Activated T-cell treated with anti-CD3 and anti-CD28 coated beads, Interleukin-2, amount 50 U/mL, for 72 hours (primary cell): ENCODE results near the gene ISL1. TPM values are rescaled to one million over a fixed set of nuclear protein-coding genes. Genes with fewer than 3 reads are reported as not detected.
A peak's percentile ranks its signal among the peaks of the same experiment; 100 is the strongest.

Source experiments
- ATAC-seq, 2 donors: fragments of 150-1000 bp; cut with Tn5 transposase; replicated peaks in 1 of 2; 2 replicates each; pipeline ENCODE4 v1.10.0; 2021; ENCODE audit warnings: moderate library complexity in 2 of 2, mild to moderate bottlenecking in 1 of 2
- DNase-seq, 2 donors: peaks; one replicate each; pipeline ENCODE4 v3.0.0; 2021 to 2022; ENCODE audit warnings: mixed read lengths in 1 of 2
- H3K27ac Mint-ChIP-seq: one replicate; pipeline ENCODE4 v1.8.0; 2022; ENCODE audit warnings: mild to moderate bottlenecking, moderate library complexity, mixed read lengths
- H3K27me3 Mint-ChIP-seq: one replicate; pipeline ENCODE4 v1.8.0; 2022; ENCODE audit warnings: low read depth, mixed read lengths
- H3K36me3 Mint-ChIP-seq, 2 donors: one replicate each; pipeline ENCODE4 v1.8.0; 2022; ENCODE audit warnings: mixed read lengths in 2 of 2, mild to moderate bottlenecking in 1 of 2; ENCODE audit not compliant: insufficient read depth in 2 of 2
- H3K4me1 Mint-ChIP-seq: one replicate; pipeline ENCODE4 v1.8.0; 2022; ENCODE audit warnings: low read depth, mixed read lengths
- H3K4me3 Mint-ChIP-seq, 2 donors: one replicate each; pipeline ENCODE4 v1.8.0; 2022; ENCODE audit warnings: mild to moderate bottlenecking in 2 of 2, mixed read lengths in 2 of 2, moderate library complexity in 2 of 2
- H3K9me3 Mint-ChIP-seq, 2 donors: one replicate each; pipeline ENCODE4 v1.8.0; 2022; ENCODE audit warnings: mixed read lengths in 2 of 2
- total RNA-seq, 2 donors: library from RNA; stranded (reverse); gene quantifications; one replicate each; pipeline ENCODE4 v1.2.3, GENCODE V29; 2022

Gene ISL1
- total RNA-seq, 2 donors from 2014 or later, result not detected

DNA sequence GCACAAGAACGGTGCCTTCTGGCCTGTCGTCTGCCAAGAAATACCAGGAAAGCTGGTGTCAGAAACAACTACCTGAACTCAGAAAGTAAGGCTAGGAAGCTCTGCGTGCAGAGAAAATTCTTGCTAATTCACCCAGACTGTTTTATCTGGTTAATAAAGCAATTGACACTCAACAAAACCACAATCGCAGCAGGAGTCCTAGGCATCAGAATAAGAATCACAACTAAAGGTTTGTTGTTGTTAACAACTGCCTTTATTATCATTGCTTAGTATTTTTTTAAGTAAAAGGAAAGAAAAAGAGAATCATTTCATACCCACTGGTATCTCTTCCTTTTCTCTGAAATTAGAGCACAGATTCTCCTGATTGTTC is 3.9 kb upstream of the ISL1 start:
- ATAC-seq, result no peak
- peaks cover 0 to 2% of the 10 kb centered on the region in 2 donors for H3K9me3 Mint-ChIP-seq
- H3K4me3 Mint-ChIP-seq, result no peak overlapping the region
- H3K27me3 Mint-ChIP-seq, result peaks cover 94% of the 10 kb centered on the region
- H3K4me1 Mint-ChIP-seq, result peaks cover 34% of the 10 kb centered on the region
- DNase-seq, result no peak
- peaks cover 0 to 2% of the 10 kb centered on the region in 2 donors for H3K36me3 Mint-ChIP-seq
- no peak overlapping the region for H3K27ac Mint-ChIP-seq

DNA sequence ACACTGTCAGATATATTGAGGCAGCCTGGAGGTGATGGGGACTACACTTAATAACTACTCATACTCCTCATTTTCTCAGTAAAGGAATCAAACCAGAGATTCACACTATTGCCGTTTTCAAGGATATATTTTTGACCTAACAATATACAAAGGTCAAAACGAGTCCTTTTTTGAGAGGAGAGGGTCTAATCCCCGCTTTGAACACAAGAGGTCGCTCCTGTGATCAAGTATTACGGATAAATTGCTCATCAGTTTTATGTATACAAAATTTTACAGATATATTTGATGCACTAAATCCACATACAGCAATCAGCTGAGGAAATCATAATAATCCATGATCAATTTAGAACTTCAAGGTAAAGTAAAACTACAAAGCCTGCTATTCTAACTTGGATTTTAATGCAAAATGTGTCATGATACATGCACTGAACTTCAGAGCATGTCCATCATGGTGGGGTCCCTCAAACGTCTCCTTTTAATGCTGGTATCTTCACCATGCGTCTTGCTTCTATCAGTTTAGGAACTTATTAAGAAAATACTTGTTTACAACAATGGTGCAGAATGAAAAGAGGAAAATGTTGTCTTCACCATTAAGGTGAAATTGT is 2.5 kb upstream of the ISL1 start:
- Mint-ChIP-seq H3K27ac (peak overlapping the region; percentile 24), H3K4me1 (peaks cover 36% of the 10 kb centered on the region), H3K9me3 (no peaks in the 10 kb centered on the region), H3K27me3 (peaks cover 94% of the 10 kb centered on the region), H3K36me3 (peaks cover 0 to 2% of the 10 kb centered on the region in 2 donors), H3K4me3 (no peak overlapping the region)
- ATAC-seq, result no peak
- no peak for DNase-seq

DNA sequence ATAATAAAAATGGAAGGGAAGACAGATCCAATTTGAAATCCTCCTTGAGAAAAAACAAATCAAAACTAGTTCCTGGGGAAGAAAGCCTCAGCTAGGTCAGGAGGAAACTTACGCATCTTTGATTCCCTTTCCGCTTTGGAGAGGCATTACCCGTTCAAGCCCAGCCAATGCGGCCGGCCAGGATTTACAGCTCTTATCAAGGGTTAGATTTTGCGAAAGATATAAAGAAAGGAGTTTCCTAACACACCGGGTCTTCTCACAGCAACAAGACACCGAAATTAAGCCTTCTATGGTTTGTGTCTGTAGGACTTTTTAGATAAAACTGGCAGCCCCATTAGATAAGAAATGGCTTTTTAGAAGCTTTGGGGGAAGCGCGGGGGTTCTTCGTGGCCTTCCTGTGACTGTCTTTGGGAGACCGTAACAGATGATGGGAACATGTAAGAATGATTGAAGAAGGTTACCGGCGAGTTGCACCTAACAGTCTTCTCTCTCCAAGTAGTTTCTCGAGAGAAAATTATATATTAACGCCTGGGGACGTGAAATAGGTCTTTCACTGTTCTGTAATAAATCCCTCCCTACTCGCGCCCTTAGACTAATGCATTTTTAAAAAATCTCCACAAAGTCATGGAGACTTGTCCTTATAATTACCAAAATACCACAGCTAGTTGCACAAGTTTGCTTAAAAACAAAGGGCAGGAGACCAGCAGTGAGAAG is 1.3 kb upstream of the ISL1 start:
- DNase-seq (no peak), ATAC-seq (no peak)
- H3K27ac Mint-ChIP-seq, result peak overlapping the region; percentile 65
- peak overlapping the region; percentile 4 to 67 for H3K4me3 Mint-ChIP-seq
- peaks cover 0 to 2% of the 10 kb centered on the region in 2 donors for H3K36me3 Mint-ChIP-seq
- no peaks in the 10 kb centered on the region for H3K9me3 Mint-ChIP-seq
- H3K4me1 Mint-ChIP-seq, result peaks cover 36% of the 10 kb centered on the region
- peaks cover 98% of the 10 kb centered on the region for H3K27me3 Mint-ChIP-seq

DNA sequence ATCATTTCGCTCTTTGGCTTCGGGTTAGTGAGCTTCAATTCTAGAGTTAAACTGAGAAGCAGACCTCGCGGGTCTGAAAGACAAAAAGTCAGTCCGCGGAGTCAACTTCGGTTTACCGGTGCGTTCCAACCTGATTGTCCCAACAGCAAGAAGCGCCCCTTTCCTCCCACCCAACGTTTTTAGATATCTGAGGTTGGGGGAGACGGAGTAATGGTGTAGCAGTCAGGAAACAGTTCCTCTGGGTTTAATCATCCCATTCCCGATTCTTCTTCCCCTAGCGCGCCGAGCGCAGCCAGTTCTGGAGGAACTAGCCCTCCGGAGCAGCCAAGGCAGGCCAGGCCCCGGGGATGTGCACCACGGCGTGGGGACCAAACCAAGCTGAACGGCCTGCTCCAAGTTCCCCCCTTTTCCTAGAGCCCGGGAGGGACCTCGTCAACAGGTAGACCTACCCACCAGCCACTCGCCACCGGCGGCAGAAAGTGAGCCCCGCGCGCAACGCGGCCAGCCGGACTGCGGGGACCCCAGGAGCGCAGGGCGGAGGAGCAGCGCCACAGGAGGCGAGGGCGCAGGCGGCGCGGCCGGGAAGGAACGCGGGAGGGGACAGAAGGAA is 622 bp upstream of the ISL1 start:
- Mint-ChIP-seq H3K27me3 (peaks cover 98% of the 10 kb centered on the region), H3K9me3 (no peaks in the 10 kb centered on the region), H3K27ac (no peak overlapping the region), H3K4me1 (peaks cover 36% of the 10 kb centered on the region), H3K4me3 (peak overlapping the region; percentile 69 to 75), H3K36me3 (peaks cover 0 to 2% of the 10 kb centered on the region in 2 donors)
- DNase-seq, result no peak
- ATAC-seq, result peak in 1 of 2 donors; percentile 24

DNA sequence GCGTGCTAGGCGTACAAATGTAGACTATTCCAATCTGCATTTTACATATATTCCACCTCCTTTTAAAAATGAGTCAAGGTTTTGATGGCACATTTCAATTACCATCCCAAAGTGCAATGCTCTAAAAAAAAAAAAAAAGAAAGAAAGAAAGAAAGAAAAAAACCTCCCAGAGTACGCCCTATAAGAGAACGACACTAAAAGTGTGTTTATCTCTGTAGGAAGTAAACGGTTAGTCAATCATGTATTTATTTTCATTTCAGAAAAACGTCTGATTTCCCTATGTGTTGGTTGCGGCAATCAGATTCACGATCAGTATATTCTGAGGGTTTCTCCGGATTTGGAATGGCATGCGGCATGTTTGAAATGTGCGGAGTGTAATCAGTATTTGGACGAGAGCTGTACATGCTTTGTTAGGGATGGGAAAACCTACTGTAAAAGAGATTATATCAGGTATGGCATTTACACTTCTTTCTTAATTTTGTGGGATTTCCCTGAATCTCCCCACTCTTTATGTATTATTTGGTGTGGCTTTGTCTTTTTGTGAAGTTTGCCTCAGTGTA is 1.1 kb downstream of the ISL1 start:
- Mint-ChIP-seq H3K27me3 (peaks cover 97% of the 10 kb centered on the region), H3K27ac (no peak overlapping the region), H3K4me3 (no peak overlapping the region), H3K36me3 (peaks cover 1 to 2% of the 10 kb centered on the region in 2 donors), H3K4me1 (peaks cover 25% of the 10 kb centered on the region), H3K9me3 (no peaks in the 10 kb centered on the region)
- no peak for DNase-seq
- no peak for ATAC-seq

DNA sequence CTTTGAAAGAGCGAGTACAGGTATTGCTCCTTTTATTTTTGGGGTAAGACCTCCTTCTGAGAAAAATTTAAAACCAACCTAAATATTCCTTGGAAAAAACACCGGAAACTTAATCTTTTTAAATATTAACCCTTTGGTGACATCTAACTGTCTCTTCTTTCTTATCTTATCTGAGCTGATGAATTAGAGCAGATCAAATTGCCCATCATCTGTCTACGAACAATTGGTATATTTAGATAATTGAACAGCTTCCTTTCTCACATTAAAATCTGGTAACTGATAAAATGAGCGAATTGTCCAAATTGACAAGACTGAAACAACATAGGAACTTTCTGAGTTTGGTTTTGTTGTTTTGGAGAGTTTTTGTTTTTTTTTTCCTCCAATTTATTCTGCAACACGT is 2.0 kb downstream of the ISL1 start:
- DNase-seq, result no peak
- ATAC-seq, result no peak
- Mint-ChIP-seq H3K9me3 (no peaks in the 10 kb centered on the region), H3K27ac (no peak overlapping the region), H3K36me3 (peaks cover 1 to 2% of the 10 kb centered on the region in 2 donors), H3K4me1 (peaks cover 21% of the 10 kb centered on the region), H3K4me3 (no peak overlapping the region), H3K27me3 (peaks cover 88% of the 10 kb centered on the region)

DNA sequence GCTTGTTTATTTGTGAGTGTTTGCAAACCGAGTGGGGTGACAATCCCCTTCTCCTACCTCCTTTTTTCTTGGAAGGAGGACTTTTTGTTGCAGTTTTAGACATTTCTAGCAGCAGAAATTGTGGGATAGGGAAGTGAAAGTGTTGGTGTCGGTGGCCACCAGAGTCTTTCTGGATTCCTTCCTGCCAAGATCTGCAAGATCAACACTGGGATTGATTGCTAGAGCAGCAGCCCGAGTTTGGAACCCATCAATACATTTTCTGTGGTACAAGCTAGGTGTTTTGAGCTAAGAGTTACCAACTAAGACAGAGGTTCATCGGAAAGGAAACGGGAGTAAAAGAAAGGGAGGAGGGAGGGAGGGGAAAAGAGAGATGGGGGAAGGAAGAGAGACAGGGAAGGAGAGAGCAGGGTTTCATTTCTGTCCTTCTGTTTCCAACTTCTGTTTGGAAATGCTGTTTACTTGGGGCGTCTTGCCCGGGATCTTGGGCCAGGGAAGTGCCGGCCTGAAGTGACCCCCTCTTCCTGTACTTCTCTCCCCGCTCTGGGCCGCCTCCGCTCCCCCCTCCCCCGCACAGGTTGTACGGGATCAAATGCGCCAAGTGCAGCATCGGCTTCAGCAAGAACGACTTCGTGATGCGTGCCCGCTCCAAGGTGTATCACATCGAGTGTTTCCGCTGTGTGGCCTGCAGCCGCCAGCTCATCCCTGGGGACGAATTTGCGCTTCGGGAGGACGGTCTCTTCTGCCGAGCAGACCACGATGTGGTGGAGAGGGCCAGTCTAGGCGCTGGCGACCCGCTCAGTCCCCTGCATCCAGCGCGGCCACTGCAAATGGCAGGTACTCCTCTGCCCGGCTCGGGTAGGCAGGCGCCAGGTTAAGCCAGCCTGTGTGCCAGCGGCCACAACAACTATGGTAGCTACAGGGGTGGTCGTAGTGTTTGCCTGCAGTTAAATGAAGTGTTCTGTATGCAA is 4.0 kb downstream of the ISL1 start:
- ATAC-seq (no peak), DNase-seq (no peak)
- Mint-ChIP-seq H3K4me3 (no peak overlapping the region), H3K27ac (no peak overlapping the region), H3K36me3 (peaks cover 1 to 2% of the 10 kb centered on the region in 2 donors), H3K9me3 (no peaks in the 10 kb centered on the region), H3K4me1 (peaks cover 16% of the 10 kb centered on the region), H3K27me3 (peaks cover 82% of the 10 kb centered on the region)

DNA sequence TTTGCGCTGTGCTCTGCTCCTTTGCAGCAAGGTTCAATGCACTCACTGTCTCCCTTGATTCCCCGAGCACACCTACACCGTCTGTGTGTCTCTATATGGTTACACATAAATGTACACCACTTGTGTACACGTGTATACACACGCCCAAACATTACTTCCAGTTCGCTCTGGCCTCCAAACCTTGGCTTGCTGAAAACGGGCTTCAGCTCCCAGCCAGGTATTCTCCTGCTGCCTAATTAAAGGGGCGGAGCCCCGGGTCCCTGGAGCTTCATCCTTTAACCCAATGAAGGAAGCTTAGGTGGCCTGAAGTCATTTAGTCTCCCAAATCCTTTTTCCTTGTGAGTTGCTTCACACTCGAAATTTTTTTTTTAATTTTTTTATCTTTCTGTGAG is 4.6 kb downstream of the ISL1 start:
- ATAC-seq, result no peak
- H3K4me1 Mint-ChIP-seq, result peaks cover 16% of the 10 kb centered on the region
- H3K27ac Mint-ChIP-seq, result no peak overlapping the region
- H3K27me3 Mint-ChIP-seq, result peaks cover 82% of the 10 kb centered on the region
- H3K9me3 Mint-ChIP-seq, result no peaks in the 10 kb centered on the region
- H3K4me3 Mint-ChIP-seq, result no peak overlapping the region
- DNase-seq, result no peak
- H3K36me3 Mint-ChIP-seq, result peaks cover 1 to 2% of the 10 kb centered on the region in 2 donors

DNA sequence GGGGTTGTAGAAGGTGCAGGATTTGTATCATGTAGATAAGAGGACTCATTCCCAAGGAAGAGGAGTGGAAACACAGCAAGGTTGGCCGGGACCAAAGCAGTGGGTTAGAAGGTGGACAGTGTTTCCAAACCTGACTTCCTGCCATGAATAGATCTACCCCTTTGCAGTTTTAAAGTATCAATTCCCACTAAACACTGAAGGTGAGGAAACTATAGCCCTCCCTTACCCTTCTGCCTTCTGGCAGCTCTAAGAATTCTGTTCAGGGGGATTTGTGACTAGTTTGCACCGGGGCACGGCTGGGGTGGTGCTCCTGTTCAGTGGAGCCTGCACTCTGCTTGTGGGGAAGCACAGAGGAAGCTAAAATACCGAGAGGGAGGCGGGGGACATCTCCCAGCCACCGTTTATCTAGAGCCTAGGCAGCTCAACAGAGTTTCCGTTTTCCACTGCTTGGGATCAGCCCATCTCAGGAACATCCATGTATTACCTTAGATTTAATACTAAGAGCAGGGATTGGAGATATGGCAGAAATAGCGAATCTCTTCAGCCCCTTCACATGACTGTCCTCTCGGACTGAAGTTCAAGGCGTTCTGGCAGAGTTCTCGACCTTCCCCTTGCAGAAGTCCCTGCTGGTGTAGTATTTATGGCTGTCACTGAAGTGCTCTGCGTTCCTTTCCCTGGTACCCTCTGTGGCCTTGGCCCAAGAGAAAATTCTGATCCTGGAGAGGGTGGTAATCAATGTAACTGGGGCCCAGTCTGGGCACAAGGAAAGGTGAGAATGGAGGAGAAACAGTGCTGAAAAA is 5.4 kb downstream of the ISL1 start:
- Mint-ChIP-seq H3K36me3 (peaks cover 1 to 2% of the 10 kb centered on the region in 2 donors), H3K9me3 (no peaks in the 10 kb centered on the region), H3K4me1 (peaks cover 8% of the 10 kb centered on the region), H3K27me3 (peaks cover 79% of the 10 kb centered on the region), H3K27ac (no peak overlapping the region), H3K4me3 (no peak overlapping the region)
- DNase-seq (no peak), ATAC-seq (no peak)

DNA sequence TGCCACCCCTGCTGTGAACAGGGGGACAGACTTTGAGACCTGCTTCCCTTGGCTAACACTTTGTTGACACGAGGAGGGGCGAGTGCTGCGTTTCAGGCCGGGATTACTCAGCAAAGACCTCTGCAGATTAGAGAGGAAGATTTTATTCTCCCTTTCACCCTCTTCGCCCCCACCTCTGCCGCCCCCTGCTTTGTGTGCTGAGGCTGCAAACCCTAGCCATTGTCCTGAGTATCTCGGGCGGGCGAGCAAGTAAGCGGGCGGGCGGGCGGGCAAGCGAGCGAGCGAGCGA is 6.0 kb downstream of the ISL1 start:
- Mint-ChIP-seq H3K27me3 (peaks cover 74% of the 10 kb centered on the region), H3K27ac (no peak overlapping the region), H3K4me1 (peaks cover 2% of the 10 kb centered on the region), H3K36me3 (peaks cover 0 to 1% of the 10 kb centered on the region in 2 donors), H3K4me3 (no peak overlapping the region), H3K9me3 (no peaks in the 10 kb centered on the region)
- DNase-seq, result no peak
- ATAC-seq, result no peak

DNA sequence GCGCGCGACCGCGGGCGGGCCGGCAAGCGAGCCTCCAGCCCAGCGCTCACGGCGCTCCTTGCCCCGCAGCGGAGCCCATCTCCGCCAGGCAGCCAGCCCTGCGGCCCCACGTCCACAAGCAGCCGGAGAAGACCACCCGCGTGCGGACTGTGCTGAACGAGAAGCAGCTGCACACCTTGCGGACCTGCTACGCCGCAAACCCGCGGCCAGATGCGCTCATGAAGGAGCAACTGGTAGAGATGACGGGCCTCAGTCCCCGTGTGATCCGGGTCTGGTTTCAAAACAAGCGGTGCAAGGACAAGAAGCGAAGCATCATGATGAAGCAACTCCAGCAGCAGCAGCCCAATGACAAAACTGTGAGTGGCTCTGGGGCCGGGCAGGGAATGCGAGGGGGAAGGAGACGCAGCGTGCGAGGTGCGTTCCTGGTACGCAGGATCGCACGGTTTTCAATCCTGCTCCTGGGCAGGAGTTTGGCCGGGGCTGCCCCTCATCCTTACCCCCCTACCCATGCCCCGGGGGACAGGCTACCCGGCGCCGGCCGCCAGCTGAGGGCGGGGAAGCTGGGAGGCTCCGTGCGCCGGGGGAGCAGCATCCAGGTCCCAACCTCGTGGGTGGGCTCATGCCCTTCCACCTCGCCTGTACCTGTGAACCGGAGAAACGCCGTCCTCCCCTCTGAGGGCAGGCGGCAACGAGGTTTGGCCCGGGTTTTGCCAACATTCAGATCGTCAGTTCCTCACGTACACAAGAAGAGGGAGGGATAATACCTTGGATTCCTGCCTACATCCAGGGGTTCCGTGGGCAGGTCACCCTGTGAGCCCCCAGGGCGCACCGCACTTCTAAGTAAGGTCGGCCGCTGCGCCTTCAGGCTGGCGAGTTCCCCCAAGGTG is 6.6 kb downstream of the ISL1 start:
- Mint-ChIP-seq H3K4me3 (no peak overlapping the region), H3K4me1 (no peaks in the 10 kb centered on the region), H3K36me3 (peaks cover 0 to 1% of the 10 kb centered on the region in 2 donors), H3K27me3 (peaks cover 68% of the 10 kb centered on the region), H3K27ac (no peak overlapping the region), H3K9me3 (no peaks in the 10 kb centered on the region)
- no peak for ATAC-seq
- DNase-seq, result no peak
